Measurements from ENCODE around the gene SLAIN2.

SLAIN2 gene

GRCh38 chr4:48370260-48371134 is 29.2 kb downstream of the SLAIN2 start:
- DNase-seq (ENCODE audit: low spot score) = no peak

- DNase-seq (ENCODE audit: low spot score) = no peak
These were observed 30.9 kb downstream of the SLAIN2 start for GRCh38 chr4:48372272-48372671.

GRCh38 chr4:48375651-48376304 is 34.4 kb downstream of the SLAIN2 start:
- no peak for DNase-seq (ENCODE audit: low spot score)

- DNase-seq (ENCODE audit: low spot score) = no peak
These were observed 38.4 kb downstream of the SLAIN2 start for GRCh38 chr4:48379587-48380180.

GRCh38 chr4:48380583-48381167 is 39.3 kb downstream of the SLAIN2 start:
- DNase-seq (ENCODE audit: low spot score) = no peak

- DNase-seq (ENCODE audit: low spot score) = no peak
These were observed 47.3 kb downstream of the SLAIN2 start for GRCh38 chr4:48388525-48389154.

- DNase-seq (ENCODE audit: low spot score) = no peak
These were observed 54.7 kb downstream of the SLAIN2 start for GRCh38 chr4:48396043-48396442.

- no peak for DNase-seq (ENCODE audit: low spot score)
These were observed 59.1 kb downstream of the SLAIN2 start for GRCh38 chr4:48400416-48400815.

GRCh38 chr4:48403358-48403757 is 62.0 kb downstream of the SLAIN2 start:
- DNase-seq (ENCODE audit: low spot score) = no peak

- DNase-seq (ENCODE audit: low spot score) = no peak
These were observed 62.5 kb downstream of the SLAIN2 start for GRCh38 chr4:48403779-48404178.

- no peak for DNase-seq (ENCODE audit: low spot score)
These were observed 64.6 kb downstream of the SLAIN2 start for GRCh38 chr4:48405924-48406323.

GRCh38 chr4:48409203-48409602 is 67.9 kb downstream of the SLAIN2 start:
- DNase-seq (ENCODE audit: low spot score) = no peak

- DNase-seq (ENCODE audit: low spot score) = no peak
These were observed 69.5 kb downstream of the SLAIN2 start for GRCh38 chr4:48410812-48411211.

- DNase-seq (ENCODE audit: low spot score) = no peak
These were observed 78.8 kb downstream of the SLAIN2 start for GRCh38 chr4:48420144-48420543.

- no peak for DNase-seq (ENCODE audit: low spot score)
These were observed 79.8 kb downstream of the SLAIN2 start for GRCh38 chr4:48421101-48421500.

GRCh38 chr4:48428926-48429325 is 87.6 kb downstream of the SLAIN2 start:
- no peak for DNase-seq (ENCODE audit: low spot score)

GRCh38 chr4:48429709-48430474 is 88.6 kb downstream of the SLAIN2 start:
- DNase-seq (ENCODE audit: low spot score) = peak; percentile 10

GRCh38 chr4:48431401-48431800 is 90.1 kb downstream of the SLAIN2 start:
- no peak for DNase-seq (ENCODE audit: low spot score)

GRCh38 chr4:48432017-48432416 is 90.7 kb downstream of the SLAIN2 start:
- no peak for DNase-seq (ENCODE audit: low spot score)

GRCh38 chr4:48436318-48436717 is 95.0 kb downstream of the SLAIN2 start:
- DNase-seq (ENCODE audit: low spot score) = no peak

- DNase-seq (ENCODE audit: low spot score) = no peak
These were observed 98.7 kb downstream of the SLAIN2 start for GRCh38 chr4:48439988-48440387.
